Upper lobe of right lung (tissue), 1 donor: ENCODE results near the gene SLX4IP. TPM values are rescaled to one million over a fixed set of nuclear protein-coding genes. Genes with fewer than 3 reads are reported as not detected.
A peak's percentile ranks its signal among the peaks of the same experiment; 100 is the strongest.

Experiments
- ATAC-seq: fragments of 200-7000 bp; cut with Tn5 transposase; one replicate; pipeline ENCODE4 v1.9.1; 2020; ENCODE audit warnings: mild to moderate bottlenecking, moderate library complexity
- DNase-seq: peaks from one replicate; pipeline ENCODE4 v3.0.0-alpha.2; 2020
- H3K27ac ChIP-seq: fragments of 200-600 bp; one replicate; pipeline ENCODE4 v1.8.0; 2022
- H3K27me3 ChIP-seq: fragments of 200-600 bp; one replicate; pipeline ENCODE4 v1.8.0; 2022; ENCODE audit warnings: mild to moderate bottlenecking
- H3K36me3 ChIP-seq: fragments of 200-600 bp; one replicate; pipeline ENCODE4 v1.8.0; 2022
- H3K4me1 ChIP-seq: fragments of 200-600 bp; one replicate; pipeline ENCODE4 v1.8.0; 2022
- H3K4me3 ChIP-seq: fragments of 200-600 bp; one replicate; pipeline ENCODE4 v1.8.0; 2022; ENCODE audit warnings: mild to moderate bottlenecking
- H3K9me3 ChIP-seq: fragments of 200-600 bp; one replicate; pipeline ENCODE4 v1.8.0; 2022
- CTCF ChIP-seq: fragments of 200-600 bp; IDR thresholded peaks from one replicate; pipeline ENCODE4 v1.8.0; 2022; ENCODE audit warnings: antibody characterized with exemption
- intact Hi-C: fragments of 100-400 bp; cut with DNase I; formaldehyde crosslinking; loops from one replicate; pipeline ENCODE4 v1.11.0; 2022
- total RNA-seq: library from RNA; stranded (reverse); fragmentation: NEBNext Ultra II Directional; extraction: Animal tissue kit (Norgen Biotek cat#: 25700); gene quantifications from one replicate; pipeline ENCODE4 v1.2.1, GENCODE V29; 2021
- donor health status: DM: no; HTN: yes; CAD: no; lungs with severe emphysema.

The SLX4IP gene
- total RNA-seq, 1 donor from 2014 or later: 5.4 TPM

GRCh38 chr20:10432079-10432478 lies 3.0 kb upstream of the SLX4IP start:
- TF ChIP-seq CTCF: no peak
- no peak overlapping the region for H3K27ac ChIP-seq
- no peak for DNase-seq
- no peak overlapping the region for H3K4me3 ChIP-seq
- ATAC-seq: no peak
- H3K36me3 ChIP-seq: no peaks in the 10 kb centered on the region
- H3K4me1 ChIP-seq: peaks cover 30% of the 10 kb centered on the region
- H3K27me3 ChIP-seq: no peaks in the 10 kb centered on the region
- intact Hi-C loops: no loop called here
- H3K9me3 ChIP-seq: no peaks in the 10 kb centered on the region

GRCh38 chr20:10433014-10433622 lies 2.0 kb upstream of the SLX4IP start:
- no peaks in the 10 kb centered on the region for H3K9me3 ChIP-seq
- ATAC-seq (no peak), DNase-seq (no peak)
- peak overlapping the region; percentile 96 for H3K4me3 ChIP-seq
- H3K36me3 ChIP-seq: no peaks in the 10 kb centered on the region
- peak overlapping the region; percentile 97 for H3K27ac ChIP-seq
- intact Hi-C loops: no loop called here
- TF ChIP-seq CTCF: no peak
- peaks cover 30% of the 10 kb centered on the region for H3K4me1 ChIP-seq
- no peaks in the 10 kb centered on the region for H3K27me3 ChIP-seq

- intact Hi-C loops: no loop called here
- H3K36me3 ChIP-seq: no peaks in the 10 kb centered on the region
- no peak for TF ChIP-seq CTCF
- H3K4me1 ChIP-seq: peaks cover 30% of the 10 kb centered on the region
- H3K27me3 ChIP-seq: no peaks in the 10 kb centered on the region
- peak within 1 kb of the TSS; percentile 96 for H3K4me3 ChIP-seq
- ATAC-seq (peak; percentile 90), DNase-seq (peak; percentile 97)
- no peaks in the 10 kb centered on the region for H3K9me3 ChIP-seq
- peak within 1 kb of the TSS; percentile 97 for H3K27ac ChIP-seq
Observed at GRCh38 chr20:10433623-10434466, 1.3 kb upstream of the SLX4IP start, which contains the start of gene MKKS. MKKS (minus strand) TSS chr20:10434222; CDS start chr20:10413514, 20,708 bp downstream.

- H3K4me1 ChIP-seq: peaks cover 29% of the 10 kb centered on the region
- H3K36me3 ChIP-seq: no peaks in the 10 kb centered on the region
- ATAC-seq (peak; percentile 90), DNase-seq (peak; percentile 91)
- intact Hi-C loops: no loop called here
- no peaks in the 10 kb centered on the region for H3K9me3 ChIP-seq
- H3K4me3 ChIP-seq: peak overlapping the region; percentile 96
- H3K27me3 ChIP-seq: no peaks in the 10 kb centered on the region
- TF ChIP-seq CTCF: no peak
- H3K27ac ChIP-seq: peak overlapping the region; percentile 97
Observed at GRCh38 chr20:10434467-10434831, 656 bp upstream of the SLX4IP start.

- DNase-seq: no peak
- Histone ChIP-seq H3K4me3 (no peak overlapping the region), H3K27me3 (no peaks in the 10 kb centered on the region), H3K27ac (no peak overlapping the region), H3K9me3 (no peaks in the 10 kb centered on the region), H3K4me1 (peaks cover 23% of the 10 kb centered on the region), H3K36me3 (no peaks in the 10 kb centered on the region)
- no peak for TF ChIP-seq CTCF
- intact Hi-C loops: no loop called here
- no peak for ATAC-seq
Observed at GRCh38 chr20:10436053-10436699, 1.1 kb downstream of the SLX4IP start.
